ENCODE data around the gene DDX20.

DNA sequence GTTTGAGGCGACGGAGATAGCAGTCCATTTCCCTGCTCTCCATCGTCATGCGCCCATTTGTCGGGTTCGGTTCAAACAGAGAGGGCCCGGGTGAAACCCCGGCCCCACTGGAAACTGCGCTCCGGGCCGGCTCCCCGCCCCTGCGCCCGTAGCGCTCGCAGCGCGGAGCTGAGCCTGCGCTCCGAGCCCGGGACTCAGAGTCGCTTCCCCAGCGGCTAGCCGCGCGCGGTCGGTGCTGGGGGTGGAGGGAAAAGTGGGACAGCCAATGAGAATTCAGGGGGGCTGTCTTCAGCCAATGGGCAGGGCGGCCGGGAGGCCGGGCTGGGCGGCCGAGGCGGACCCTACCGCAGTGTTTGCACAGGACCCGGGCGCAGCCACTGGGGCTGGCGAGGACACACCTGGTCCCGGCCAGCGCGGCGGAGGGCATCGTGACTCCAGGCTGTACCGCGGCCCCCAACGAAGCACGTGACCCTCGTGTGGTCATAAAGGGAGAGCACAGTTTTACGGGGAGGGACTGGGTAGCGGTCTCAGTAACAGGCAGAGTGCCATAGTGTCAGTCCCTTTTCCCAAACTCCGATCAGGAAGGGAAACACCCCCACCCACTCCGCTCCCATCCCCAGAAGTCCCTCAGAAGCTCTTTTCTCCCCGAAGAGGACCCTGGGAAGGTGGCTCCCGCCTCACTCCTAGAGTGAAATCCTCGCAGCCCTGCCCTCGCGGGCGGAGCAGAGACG, 16.3 kb upstream of the DDX20 start, which contains the start of gene INKA2:
- TF ChIP-seq, protein P1, sequence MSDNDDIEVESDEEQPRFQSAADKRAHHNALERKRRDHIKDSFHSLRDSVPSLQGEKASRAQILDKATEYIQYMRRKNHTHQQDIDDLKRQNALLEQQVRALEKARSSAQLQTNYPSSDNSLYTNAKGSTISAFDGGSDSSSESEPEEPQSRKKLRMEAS (IDR thresholded peaks at IDR 0.05): peak; percentile 89
- TF ChIP-seq RAD21 (IDR thresholded peaks at IDR 0.05; ENCODE audit: low read depth) (no peak), CEBPB (IDR thresholded peaks at IDR 0.05) (no peak), TEAD4 (IDR thresholded peaks at IDR 0.05) (no peak), ZBTB7A (IDR thresholded peaks at IDR 0.05; ENCODE audit: low read depth) (0 out of 2 replicates have a peak, but pooled peaks have one; percentile 5)
- TF ChIP-seq, protein P2, sequence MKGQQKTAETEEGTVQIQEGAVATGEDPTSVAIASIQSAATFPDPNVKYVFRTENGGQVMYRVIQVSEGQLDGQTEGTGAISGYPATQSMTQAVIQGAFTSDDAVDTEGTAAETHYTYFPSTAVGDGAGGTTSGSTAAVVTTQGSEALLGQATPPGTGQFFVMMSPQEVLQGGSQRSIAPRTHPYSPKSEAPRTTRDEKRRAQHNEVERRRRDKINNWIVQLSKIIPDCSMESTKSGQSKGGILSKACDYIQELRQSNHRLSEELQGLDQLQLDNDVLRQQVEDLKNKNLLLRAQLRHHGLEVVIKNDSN (IDR thresholded peaks at IDR 0.05): peak; percentile 83
